ENCODE results near the gene AFDN.

AFDN gene

GRCh38 chr6:167791780-167792478 is 34.8 kb upstream of the AFDN start:
- no peaks in the 10 kb centered on the region for H3K36me3 ChIP-seq (ENCODE audit: insufficient read depth, low read length)
- H3K4me2 ChIP-seq (ENCODE audit: low read depth, low read length, poor library complexity, severe bottlenecking): no peak overlapping the region
- no peaks in the 10 kb centered on the region for H3K27me3 ChIP-seq (ENCODE audit: insufficient read depth, low read length, poor library complexity, severe bottlenecking)
- TF ChIP-seq, protein P1, sequence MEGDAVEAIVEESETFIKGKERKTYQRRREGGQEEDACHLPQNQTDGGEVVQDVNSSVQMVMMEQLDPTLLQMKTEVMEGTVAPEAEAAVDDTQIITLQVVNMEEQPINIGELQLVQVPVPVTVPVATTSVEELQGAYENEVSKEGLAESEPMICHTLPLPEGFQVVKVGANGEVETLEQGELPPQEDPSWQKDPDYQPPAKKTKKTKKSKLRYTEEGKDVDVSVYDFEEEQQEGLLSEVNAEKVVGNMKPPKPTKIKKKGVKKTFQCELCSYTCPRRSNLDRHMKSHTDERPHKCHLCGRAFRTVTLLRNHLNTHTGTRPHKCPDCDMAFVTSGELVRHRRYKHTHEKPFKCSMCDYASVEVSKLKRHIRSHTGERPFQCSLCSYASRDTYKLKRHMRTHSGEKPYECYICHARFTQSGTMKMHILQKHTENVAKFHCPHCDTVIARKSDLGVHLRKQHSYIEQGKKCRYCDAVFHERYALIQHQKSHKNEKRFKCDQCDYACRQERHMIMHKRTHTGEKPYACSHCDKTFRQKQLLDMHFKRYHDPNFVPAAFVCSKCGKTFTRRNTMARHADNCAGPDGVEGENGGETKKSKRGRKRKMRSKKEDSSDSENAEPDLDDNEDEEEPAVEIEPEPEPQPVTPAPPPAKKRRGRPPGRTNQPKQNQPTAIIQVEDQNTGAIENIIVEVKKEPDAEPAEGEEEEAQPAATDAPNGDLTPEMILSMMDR (conservative IDR thresholded peaks at IDR 0.05; ENCODE audit: low read length): no peak
- TF ChIP-seq EZH2phosphoT487 (IDR thresholded peaks at IDR 0.05; ENCODE audit: borderline replicate concordance): no peak
- no peak overlapping the region for H3K4me3 ChIP-seq (ENCODE audit: low read length, poor library complexity, severe bottlenecking)
- H3F3A ChIP-seq (ENCODE audit: low read depth): no peaks in the 10 kb centered on the region
- H3K9me2 ChIP-seq (replicated peaks; ENCODE audit: low read depth, low read length): no peaks in the 10 kb centered on the region
- H4K20me1 ChIP-seq (ENCODE audit: insufficient read depth, low read length, poor library complexity, severe bottlenecking): no peaks in the 10 kb centered on the region
- H3K79me2 ChIP-seq (ENCODE audit: insufficient read depth, low read length): no peaks in the 10 kb centered on the region
- H2AFZ ChIP-seq (ENCODE audit: low read length): no peak overlapping the region
- H3K9me3 ChIP-seq (ENCODE audit: insufficient read depth, low read depth, low read length): peaks cover 18% of the 10 kb centered on the region; the same call in 1 of the 2 replicates
- no peaks in the 10 kb centered on the region for H3K4me1 ChIP-seq (ENCODE audit: insufficient read depth, low read length, poor library complexity, severe bottlenecking)
- no peak overlapping the region for H3K9ac ChIP-seq (ENCODE audit: low read depth, low read length, poor library complexity, severe bottlenecking)

DNA sequence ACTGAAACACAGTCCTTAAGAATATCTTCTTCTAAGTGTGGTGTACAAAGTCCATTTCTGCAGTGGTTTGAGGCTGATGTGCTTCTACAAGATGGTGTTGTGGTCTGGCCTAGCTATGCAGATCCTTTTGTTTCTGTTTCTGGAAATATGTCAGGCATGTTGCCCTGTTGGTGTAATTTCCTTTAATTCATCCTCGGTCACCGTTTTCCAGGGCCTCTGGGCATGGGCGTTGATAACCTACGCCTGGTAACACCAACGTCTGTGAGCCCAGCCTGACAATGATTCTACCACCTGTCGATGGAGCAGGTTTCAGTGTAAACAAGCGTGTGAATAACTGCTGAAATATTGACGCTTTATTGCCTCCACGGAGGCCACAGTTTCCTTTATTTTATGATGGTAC is 33.3 kb upstream of the AFDN start:
- Histone ChIP-seq H3K79me2 (ENCODE audit: insufficient read depth, low read length) (no peaks in the 10 kb centered on the region), H3K4me1 (ENCODE audit: insufficient read depth, low read length, poor library complexity, severe bottlenecking) (no peaks in the 10 kb centered on the region), H3K27me3 (ENCODE audit: insufficient read depth, low read length, poor library complexity, severe bottlenecking) (no peaks in the 10 kb centered on the region), H3K9me2 (replicated peaks; ENCODE audit: low read depth, low read length) (no peaks in the 10 kb centered on the region), H3K36me3 (ENCODE audit: insufficient read depth, low read length) (no peaks in the 10 kb centered on the region), H3F3A (ENCODE audit: low read depth) (no peaks in the 10 kb centered on the region), H3K4me3 (ENCODE audit: low read length, poor library complexity, severe bottlenecking) (no peak overlapping the region), H4K20me1 (ENCODE audit: insufficient read depth, low read length, poor library complexity, severe bottlenecking) (no peaks in the 10 kb centered on the region), H3K4me2 (ENCODE audit: low read depth, low read length, poor library complexity, severe bottlenecking) (no peak overlapping the region), H3K9ac (ENCODE audit: low read depth, low read length, poor library complexity, severe bottlenecking) (no peak overlapping the region), H2AFZ (ENCODE audit: low read length) (no peak overlapping the region), H3K9me3 (ENCODE audit: insufficient read depth, low read depth, low read length) (peaks cover 18% of the 10 kb centered on the region; the same call in 1 of the 2 replicates)
- TF ChIP-seq, protein P1 (conservative IDR thresholded peaks at IDR 0.05; ENCODE audit: low read length): no peak
- TF ChIP-seq EZH2phosphoT487 (IDR thresholded peaks at IDR 0.05; ENCODE audit: borderline replicate concordance): no peak

DNA sequence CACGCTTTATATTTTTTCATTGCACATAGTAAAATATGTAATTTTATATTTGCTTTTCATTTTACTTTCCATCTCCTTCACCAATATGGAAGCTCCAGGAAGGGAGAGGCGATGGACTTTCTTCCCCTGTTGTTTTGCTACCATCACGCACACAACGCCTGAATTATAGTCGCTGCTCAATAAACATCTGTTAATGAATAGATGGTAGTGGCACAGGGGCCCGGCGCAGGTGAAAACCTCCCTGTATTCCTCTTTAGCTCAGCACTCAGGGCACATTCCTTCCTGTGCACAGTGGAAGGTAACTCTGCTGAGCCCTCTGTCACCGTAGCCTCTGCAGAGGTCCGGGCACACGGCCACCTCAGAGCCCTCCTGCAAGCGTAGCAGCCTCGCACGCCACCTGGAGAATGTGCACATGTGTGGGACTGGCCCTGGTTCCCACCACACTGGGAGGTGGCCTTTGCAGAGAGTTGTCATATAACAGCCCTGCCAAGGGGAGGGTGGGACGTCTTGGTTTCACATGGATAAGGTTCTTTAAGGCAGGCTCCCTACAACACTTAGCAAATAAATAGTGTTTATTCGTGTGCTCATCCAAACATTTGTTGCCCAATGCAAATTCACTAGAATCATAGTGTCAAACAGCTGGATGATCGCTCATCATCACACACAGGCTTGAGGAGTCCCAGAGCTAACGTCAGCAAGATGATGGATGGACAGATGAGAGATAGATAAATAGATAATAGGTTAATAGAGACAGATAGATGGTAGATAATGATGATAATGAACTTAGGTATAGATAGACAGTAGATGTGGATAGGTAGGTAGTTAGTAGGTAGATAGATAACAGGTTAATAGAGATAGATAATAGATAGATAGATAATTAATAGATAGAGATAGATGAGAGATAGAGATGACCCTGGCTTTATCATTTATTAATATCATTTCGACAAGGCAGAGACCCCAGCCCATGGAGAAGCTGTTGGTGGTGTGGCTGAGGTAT is 32.3 kb upstream of the AFDN start:
- Histone ChIP-seq H4K20me1 (ENCODE audit: insufficient read depth, low read length, poor library complexity, severe bottlenecking) (no peaks in the 10 kb centered on the region), H3F3A (ENCODE audit: low read depth) (no peaks in the 10 kb centered on the region), H3K9me3 (ENCODE audit: insufficient read depth, low read depth, low read length) (peaks cover 18% of the 10 kb centered on the region; the same call in 1 of the 2 replicates), H3K9ac (ENCODE audit: low read depth, low read length, poor library complexity, severe bottlenecking) (no peak overlapping the region), H2AFZ (ENCODE audit: low read length) (no peak overlapping the region), H3K79me2 (ENCODE audit: insufficient read depth, low read length) (no peaks in the 10 kb centered on the region), H3K4me1 (ENCODE audit: insufficient read depth, low read length, poor library complexity, severe bottlenecking) (no peaks in the 10 kb centered on the region), H3K4me3 (ENCODE audit: low read length, poor library complexity, severe bottlenecking) (no peak overlapping the region), H3K9me2 (replicated peaks; ENCODE audit: low read depth, low read length) (no peaks in the 10 kb centered on the region), H3K27me3 (ENCODE audit: insufficient read depth, low read length, poor library complexity, severe bottlenecking) (no peaks in the 10 kb centered on the region), H3K36me3 (ENCODE audit: insufficient read depth, low read length) (no peaks in the 10 kb centered on the region), H3K4me2 (ENCODE audit: low read depth, low read length, poor library complexity, severe bottlenecking) (no peak overlapping the region)
- TF ChIP-seq EZH2phosphoT487 (IDR thresholded peaks at IDR 0.05; ENCODE audit: borderline replicate concordance): no peak
- TF ChIP-seq, protein P1 (conservative IDR thresholded peaks at IDR 0.05; ENCODE audit: low read length): no peak
